ENCODE measurements around the gene NELFA.
"Not testable (repeated sequence)": the region's sequence is repeated elsewhere in the genome, so short reads cannot be mapped to it uniquely, and the experiment has no call there.

The NELFA gene

DNA sequence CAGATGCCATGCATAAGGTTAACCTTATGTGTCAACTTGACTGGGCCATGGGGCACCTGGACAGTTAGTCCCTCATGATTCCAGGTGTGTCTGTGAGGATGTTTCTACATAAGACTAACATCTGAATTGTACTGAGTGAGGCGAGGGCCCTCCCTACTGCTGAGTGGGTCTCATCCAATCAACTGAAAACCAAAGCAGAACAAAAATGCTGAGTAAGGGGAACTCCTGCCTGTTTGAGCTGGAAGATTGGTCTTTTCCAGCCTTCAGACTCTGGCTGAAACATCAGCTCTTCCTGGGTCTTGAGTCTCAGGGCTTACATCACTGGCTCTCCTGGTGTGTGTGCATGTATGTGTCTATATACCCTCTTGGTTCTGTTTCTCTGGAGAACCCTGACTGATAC lies 13.8 kb downstream of the NELFA start:
- Histone ChIP-seq H3K27ac (ENCODE audit: low read length) (no peak overlapping the region), H3K4me1 (ENCODE audit: control insufficient read depth, insufficient read depth, low read length) (peaks cover 2% of the 10 kb centered on the region; the same call in 1 of the 2 replicates), H3K36me3 (ENCODE audit: control insufficient read depth, insufficient read depth, low read length) (peaks cover 6% of the 10 kb centered on the region; the same call in 1 of the 2 replicates), H3K9me3 (ENCODE audit: control insufficient read depth, insufficient read depth, low read length) (no peaks in the 10 kb centered on the region), H3K27me3 (ENCODE audit: control insufficient read depth, insufficient read depth, low read length) (no peaks in the 10 kb centered on the region), H3K4me3 (ENCODE audit: low read length) (no peak overlapping the region)
- WGBS (ENCODE audit: insufficient coverage, insufficient read length) = no CpG with 5 or more reads among the region's 1 CpG
- no peak for DNase-seq (ENCODE audit: low read depth, low spot score)

DNA sequence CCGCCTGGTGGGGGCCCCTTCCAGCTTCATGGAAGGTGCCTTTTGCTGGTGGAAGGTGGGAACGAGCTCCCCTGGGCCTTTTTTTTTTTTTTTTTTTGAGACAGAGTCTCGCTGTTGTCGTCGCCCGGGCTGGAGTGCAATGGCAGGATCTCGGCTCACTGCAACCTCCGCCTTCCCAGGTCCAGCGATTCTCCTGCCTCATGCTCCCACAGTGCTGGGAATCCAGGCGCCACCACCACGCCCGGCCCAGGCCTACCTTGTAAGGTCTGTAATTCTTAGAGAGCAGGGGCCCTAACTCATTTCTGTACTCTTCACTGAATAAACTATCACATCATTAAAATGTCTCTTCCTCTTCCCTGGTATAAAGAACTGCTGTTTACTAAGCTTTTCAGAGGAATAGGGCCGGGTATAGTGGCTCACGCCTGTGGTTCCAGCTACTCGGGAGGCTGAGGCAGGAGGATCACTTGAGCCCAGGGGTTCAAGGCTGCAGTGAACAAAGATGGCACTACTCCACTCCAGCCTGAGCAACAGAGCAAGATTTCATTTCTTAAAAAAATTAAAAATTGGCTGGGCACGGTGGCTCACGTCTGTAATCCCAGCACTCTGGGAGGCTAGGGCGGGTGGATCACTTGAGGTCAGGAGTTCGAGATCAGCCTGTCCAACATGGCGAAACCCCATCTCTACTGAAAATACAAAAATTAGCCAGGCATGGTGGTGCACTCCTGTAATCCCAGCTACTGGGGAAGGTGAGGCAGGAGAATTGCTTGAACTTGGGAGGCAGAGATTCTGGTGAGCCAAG lies 14.9 kb downstream of the NELFA start:
- not testable (repeated sequence) for H3K4me3 ChIP-seq (ENCODE audit: low read length); H3K4me1 ChIP-seq (ENCODE audit: control insufficient read depth, insufficient read depth, low read length); DNase-seq (ENCODE audit: low read depth, low spot score); H3K27ac ChIP-seq (ENCODE audit: low read length); H3K27me3 ChIP-seq (ENCODE audit: control insufficient read depth, insufficient read depth, low read length); H3K9me3 ChIP-seq (ENCODE audit: control insufficient read depth, insufficient read depth, low read length)
- peaks cover 11% of the 10 kb centered on the region; the same call in 1 of the 2 replicates for H3K36me3 ChIP-seq (ENCODE audit: control insufficient read depth, insufficient read depth, low read length)
- no CpG with 5 or more reads among the region's 20 CpGs for WGBS (ENCODE audit: insufficient coverage, insufficient read length)

DNA sequence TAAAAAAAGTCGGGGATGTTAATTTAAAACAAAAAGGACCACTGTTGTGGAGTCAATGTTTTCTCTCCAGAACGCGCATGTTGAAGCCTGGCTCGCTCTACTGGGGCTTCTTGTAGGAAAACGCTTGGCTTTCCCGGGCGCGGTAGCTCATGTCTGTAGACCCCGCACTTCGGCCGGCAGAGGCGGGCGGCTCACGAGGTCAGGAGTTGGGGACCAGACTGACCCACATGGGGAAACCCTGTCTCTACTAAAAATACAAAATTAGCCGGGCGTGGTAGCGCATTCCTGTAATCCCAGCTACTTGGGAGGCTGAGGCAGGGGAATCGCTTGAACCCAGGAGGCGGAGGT lies 15.6 kb downstream of the NELFA start:
- Histone ChIP-seq H3K4me3 (ENCODE audit: low read length) (no peak overlapping the region), H3K36me3 (ENCODE audit: control insufficient read depth, insufficient read depth, low read length) (peaks cover 14% of the 10 kb centered on the region; the same call in 1 of the 2 replicates), H3K27me3 (ENCODE audit: control insufficient read depth, insufficient read depth, low read length) (no peaks in the 10 kb centered on the region), H3K9me3 (ENCODE audit: control insufficient read depth, insufficient read depth, low read length) (no peaks in the 10 kb centered on the region), H3K4me1 (ENCODE audit: control insufficient read depth, insufficient read depth, low read length) (peaks cover 2% of the 10 kb centered on the region; the same call in 1 of the 2 replicates), H3K27ac (ENCODE audit: low read length) (no peak overlapping the region)
- WGBS (ENCODE audit: insufficient coverage, insufficient read length) = no CpG with 5 or more reads among the region's 19 CpGs
- DNase-seq (ENCODE audit: low read depth, low spot score) = no peak

DNA sequence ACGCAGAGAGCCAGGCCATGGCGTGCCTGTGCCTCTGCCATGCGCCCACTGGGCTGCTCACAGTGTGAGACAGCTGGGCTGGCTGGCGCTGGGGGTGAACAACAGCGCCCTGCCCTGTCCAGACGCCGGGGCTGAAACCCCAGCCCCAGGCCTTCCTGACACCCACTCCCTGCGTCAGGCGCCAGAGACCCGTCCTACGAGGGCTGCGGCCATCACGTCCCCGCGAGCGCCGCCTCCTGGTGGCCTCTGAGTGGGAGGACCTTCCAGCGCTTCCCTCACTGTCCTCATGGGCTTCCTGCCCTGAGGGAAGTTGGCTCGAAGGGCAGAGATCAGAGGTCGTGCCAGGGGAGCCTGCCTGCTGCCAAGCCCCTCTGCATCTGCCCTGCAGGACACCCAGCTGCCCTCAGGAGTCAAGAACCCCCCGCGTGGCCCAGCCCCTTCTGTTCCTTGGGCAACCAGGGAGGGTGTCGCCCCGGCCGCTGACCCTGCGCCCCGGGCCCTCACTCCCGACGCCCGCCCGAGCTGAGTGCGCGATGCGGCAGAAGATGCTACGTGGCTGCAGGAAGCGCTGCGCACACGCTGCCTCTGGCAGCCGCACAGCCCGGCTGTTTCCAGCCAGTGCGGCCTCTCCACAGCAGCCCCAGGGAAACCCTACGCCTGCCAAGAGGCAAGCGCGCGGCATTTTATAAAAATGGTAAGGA lies 16.2 kb downstream of the NELFA start:
- H3K4me1 ChIP-seq (ENCODE audit: control insufficient read depth, insufficient read depth, low read length) = peaks cover 2% of the 10 kb centered on the region; the same call in 1 of the 2 replicates
- peaks cover 19% of the 10 kb centered on the region; the same call in 1 of the 2 replicates for H3K36me3 ChIP-seq (ENCODE audit: control insufficient read depth, insufficient read depth, low read length)
- no peaks in the 10 kb centered on the region for H3K27me3 ChIP-seq (ENCODE audit: control insufficient read depth, insufficient read depth, low read length)
- H3K9me3 ChIP-seq (ENCODE audit: control insufficient read depth, insufficient read depth, low read length) = no peaks in the 10 kb centered on the region
- no peak overlapping the region for H3K27ac ChIP-seq (ENCODE audit: low read length)
- DNase-seq (ENCODE audit: low read depth, low spot score) = peak; percentile 43
- no CpG with 5 or more reads among the region's 45 CpGs for WGBS (ENCODE audit: insufficient coverage, insufficient read length)
- H3K4me3 ChIP-seq (ENCODE audit: low read length) = no peak overlapping the region

DNA sequence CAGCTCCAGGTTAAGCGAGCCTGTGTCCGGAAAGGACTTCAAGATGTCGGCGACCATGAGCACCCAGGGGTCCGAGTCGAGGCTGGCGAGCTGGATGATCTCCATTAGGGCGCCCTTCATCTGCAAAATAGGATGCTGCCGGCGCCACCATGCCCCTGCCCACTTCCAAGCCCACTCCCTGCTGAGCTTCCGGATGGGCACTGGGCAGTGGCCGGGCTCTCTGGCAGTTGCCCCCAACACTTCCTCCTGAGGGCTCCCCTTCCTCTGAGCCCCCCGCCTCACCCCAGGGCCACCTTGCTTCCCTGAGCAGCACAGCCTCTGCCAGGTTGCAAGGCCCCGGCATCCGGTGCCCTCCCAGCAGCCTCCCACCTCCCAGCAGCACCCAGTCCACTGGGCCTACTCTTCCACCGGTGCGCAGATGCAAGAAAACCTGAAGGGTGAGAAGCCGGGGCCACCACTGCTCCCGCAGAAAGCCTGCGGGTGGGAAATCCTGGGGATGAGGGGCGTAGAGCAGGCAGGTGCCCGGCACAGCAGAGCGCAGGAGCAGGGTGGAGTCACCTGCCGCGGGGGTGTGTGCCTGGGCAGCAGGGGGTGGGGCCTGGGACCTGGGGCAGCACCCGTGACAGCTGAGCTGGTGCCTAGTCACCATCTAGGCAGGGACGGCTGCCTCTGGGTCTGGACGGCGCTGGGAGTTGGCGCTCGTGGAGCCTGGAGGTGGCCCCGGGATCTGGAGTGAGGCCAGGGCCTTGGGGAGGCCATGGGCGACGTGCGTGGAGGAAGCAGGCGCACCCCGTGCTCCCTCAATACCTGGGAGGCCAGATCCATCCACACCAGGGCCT lies 17.0 kb downstream of the NELFA start:
- H3K27ac ChIP-seq (ENCODE audit: low read length) = no peak overlapping the region
- H3K36me3 ChIP-seq (ENCODE audit: control insufficient read depth, insufficient read depth, low read length) = peaks cover 27% of the 10 kb centered on the region
- WGBS (ENCODE audit: insufficient coverage, insufficient read length) = no CpG with 5 or more reads among the region's 37 CpGs
- H3K27me3 ChIP-seq (ENCODE audit: control insufficient read depth, insufficient read depth, low read length) = no peaks in the 10 kb centered on the region
- H3K4me3 ChIP-seq (ENCODE audit: low read length) = no peak overlapping the region; the same call in 1 of the 2 replicates
- H3K4me1 ChIP-seq (ENCODE audit: control insufficient read depth, insufficient read depth, low read length) = peaks cover 2% of the 10 kb centered on the region; the same call in 1 of the 2 replicates
- H3K9me3 ChIP-seq (ENCODE audit: control insufficient read depth, insufficient read depth, low read length) = no peaks in the 10 kb centered on the region
- no peak for DNase-seq (ENCODE audit: low read depth, low spot score)

DNA sequence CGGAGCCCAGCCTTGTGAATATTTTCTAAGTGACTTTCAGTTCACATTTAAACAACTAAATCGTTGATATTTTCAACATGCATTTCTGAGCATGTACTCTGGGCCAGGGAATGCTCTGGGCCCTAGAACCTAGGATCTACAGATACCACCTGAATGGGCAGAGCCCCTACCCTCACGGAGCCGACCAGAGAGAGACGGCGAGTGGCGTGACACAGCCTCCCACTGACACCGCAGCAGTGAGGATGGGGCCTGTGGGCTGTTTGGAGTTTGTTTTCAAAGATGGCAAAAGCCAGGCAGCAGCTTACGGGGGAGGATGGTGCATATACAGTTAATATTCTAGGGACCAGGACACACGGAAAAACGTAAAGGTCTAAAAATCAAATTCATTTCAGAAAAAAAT lies 17.7 kb downstream of the NELFA start:
- H3K9me3 ChIP-seq (ENCODE audit: control insufficient read depth, insufficient read depth, low read length) = no peaks in the 10 kb centered on the region
- no peak overlapping the region for H3K27ac ChIP-seq (ENCODE audit: low read length)
- H3K36me3 ChIP-seq (ENCODE audit: control insufficient read depth, insufficient read depth, low read length) = peaks cover 32% of the 10 kb centered on the region
- no peaks in the 10 kb centered on the region for H3K27me3 ChIP-seq (ENCODE audit: control insufficient read depth, insufficient read depth, low read length)
- DNase-seq (ENCODE audit: low read depth, low spot score) = no peak
- H3K4me3 ChIP-seq (ENCODE audit: low read length) = no peak overlapping the region
- WGBS (ENCODE audit: insufficient coverage, insufficient read length) = no CpG with 5 or more reads among the region's 11 CpGs
- H3K4me1 ChIP-seq (ENCODE audit: control insufficient read depth, insufficient read depth, low read length) = peaks cover 2% of the 10 kb centered on the region; the same call in 1 of the 2 replicates

DNA sequence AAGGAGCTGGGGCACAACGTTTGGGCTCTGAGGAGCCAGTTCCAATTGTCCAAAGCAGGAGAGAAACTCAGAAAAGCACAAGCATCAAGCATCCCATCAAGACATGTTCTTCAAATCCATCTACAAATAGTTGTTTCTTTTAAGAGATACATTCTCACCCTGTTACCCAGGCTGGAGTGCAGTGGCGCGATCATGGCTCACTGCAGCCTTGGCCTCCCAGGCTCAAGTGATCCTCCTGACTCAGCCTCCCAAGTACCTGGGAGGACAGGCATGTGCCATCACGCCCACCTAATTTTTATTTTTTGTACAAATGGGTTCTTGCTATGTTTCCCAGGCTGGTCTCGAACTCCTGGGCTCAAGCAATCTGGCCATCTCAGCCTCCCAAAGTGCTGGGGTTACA lies 18.1 kb downstream of the NELFA start:
- H3K4me1 ChIP-seq (ENCODE audit: control insufficient read depth, insufficient read depth, low read length) = peaks cover 2% of the 10 kb centered on the region; the same call in 1 of the 2 replicates
- H3K36me3 ChIP-seq (ENCODE audit: control insufficient read depth, insufficient read depth, low read length) = peaks cover 36% of the 10 kb centered on the region
- no peak overlapping the region for H3K27ac ChIP-seq (ENCODE audit: low read length)
- H3K27me3 ChIP-seq (ENCODE audit: control insufficient read depth, insufficient read depth, low read length) = no peaks in the 10 kb centered on the region
- no peak overlapping the region for H3K4me3 ChIP-seq (ENCODE audit: low read length)
- no peaks in the 10 kb centered on the region for H3K9me3 ChIP-seq (ENCODE audit: control insufficient read depth, insufficient read depth, low read length)
- WGBS (ENCODE audit: insufficient coverage, insufficient read length) = no CpG with 5 or more reads among the region's 5 CpGs
- DNase-seq (ENCODE audit: low read depth, low spot score) = no peak

DNA sequence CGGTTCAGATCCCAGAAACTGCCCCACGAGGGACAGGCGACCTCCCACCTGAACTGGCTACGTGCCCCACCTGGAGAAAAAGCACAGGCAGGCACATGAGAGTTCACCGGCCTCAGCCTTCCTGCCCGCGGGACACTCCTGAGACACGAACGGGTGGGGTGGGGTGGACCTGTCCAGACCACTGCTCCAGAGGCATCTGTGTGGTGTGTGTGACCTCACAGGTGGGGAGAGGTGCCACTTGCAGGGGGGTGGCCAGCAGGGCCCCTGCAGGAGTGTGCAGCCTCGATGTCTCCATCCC lies 18.5 kb downstream of the NELFA start:
- Histone ChIP-seq H3K27me3 (ENCODE audit: control insufficient read depth, insufficient read depth, low read length) (no peaks in the 10 kb centered on the region), H3K9me3 (ENCODE audit: control insufficient read depth, insufficient read depth, low read length) (no peaks in the 10 kb centered on the region), H3K4me1 (ENCODE audit: control insufficient read depth, insufficient read depth, low read length) (peaks cover 2% of the 10 kb centered on the region; the same call in 1 of the 2 replicates), H3K27ac (ENCODE audit: low read length) (no peak overlapping the region), H3K36me3 (ENCODE audit: control insufficient read depth, insufficient read depth, low read length) (peaks cover 37% of the 10 kb centered on the region), H3K4me3 (ENCODE audit: low read length) (no peak overlapping the region)
- no peak for DNase-seq (ENCODE audit: low read depth, low spot score)
- WGBS (ENCODE audit: insufficient coverage, insufficient read length) = no CpG with 5 or more reads among the region's 10 CpGs

DNA sequence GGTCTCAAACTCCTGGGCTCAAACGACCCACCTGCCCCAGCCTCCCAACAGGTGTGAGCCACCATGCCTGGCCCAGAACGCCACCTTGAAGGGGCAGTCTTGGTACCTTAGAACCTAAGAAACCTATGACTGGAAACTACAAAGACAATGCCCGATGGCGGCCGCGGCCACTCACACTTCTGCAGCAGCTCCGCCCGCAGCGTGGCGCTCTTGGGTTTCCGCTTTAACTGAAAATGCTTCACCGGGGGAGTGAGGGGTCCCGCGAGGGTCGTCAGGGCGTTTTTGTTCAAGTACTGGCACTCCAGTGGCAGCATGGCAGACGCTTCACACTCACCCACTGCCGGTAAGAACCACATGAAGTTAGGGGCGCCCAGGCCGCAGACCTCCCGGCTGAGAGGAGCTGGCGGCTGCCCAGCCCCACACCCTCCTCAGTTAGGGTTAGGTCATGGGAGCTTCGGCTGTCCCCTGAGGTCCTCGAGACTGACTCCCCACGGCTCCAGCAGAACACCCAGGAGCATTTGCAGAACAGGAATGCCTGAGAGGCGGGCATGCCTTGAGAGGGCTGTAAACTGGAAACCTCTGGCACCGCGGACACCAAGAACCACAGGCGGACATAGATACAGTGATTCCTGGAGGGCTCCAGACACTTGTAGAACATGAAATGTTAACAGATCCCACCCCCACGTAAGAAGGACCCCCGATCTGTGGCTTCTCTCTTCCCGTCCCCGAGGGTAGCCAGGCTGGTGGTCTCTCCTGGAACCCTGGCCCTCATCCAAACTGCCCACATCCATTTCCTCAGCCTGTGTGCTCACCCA lies 19.0 kb downstream of the NELFA start:
- no peak overlapping the region for H3K27ac ChIP-seq (ENCODE audit: low read length)
- peaks cover 2% of the 10 kb centered on the region; the same call in 1 of the 2 replicates for H3K4me1 ChIP-seq (ENCODE audit: control insufficient read depth, insufficient read depth, low read length)
- H3K9me3 ChIP-seq (ENCODE audit: control insufficient read depth, insufficient read depth, low read length) = no peaks in the 10 kb centered on the region
- no CpG with 5 or more reads among the region's 33 CpGs for WGBS (ENCODE audit: insufficient coverage, insufficient read length)
- H3K27me3 ChIP-seq (ENCODE audit: control insufficient read depth, insufficient read depth, low read length) = no peaks in the 10 kb centered on the region
- H3K4me3 ChIP-seq (ENCODE audit: low read length) = no peak overlapping the region
- no peak for DNase-seq (ENCODE audit: low read depth, low spot score)
- peaks cover 41% of the 10 kb centered on the region for H3K36me3 ChIP-seq (ENCODE audit: control insufficient read depth, insufficient read depth, low read length)

All from iPS DF 6.9 (cell line).